Measurements from ENCODE around the gene PRSS36.

PRSS36 gene

DNA sequence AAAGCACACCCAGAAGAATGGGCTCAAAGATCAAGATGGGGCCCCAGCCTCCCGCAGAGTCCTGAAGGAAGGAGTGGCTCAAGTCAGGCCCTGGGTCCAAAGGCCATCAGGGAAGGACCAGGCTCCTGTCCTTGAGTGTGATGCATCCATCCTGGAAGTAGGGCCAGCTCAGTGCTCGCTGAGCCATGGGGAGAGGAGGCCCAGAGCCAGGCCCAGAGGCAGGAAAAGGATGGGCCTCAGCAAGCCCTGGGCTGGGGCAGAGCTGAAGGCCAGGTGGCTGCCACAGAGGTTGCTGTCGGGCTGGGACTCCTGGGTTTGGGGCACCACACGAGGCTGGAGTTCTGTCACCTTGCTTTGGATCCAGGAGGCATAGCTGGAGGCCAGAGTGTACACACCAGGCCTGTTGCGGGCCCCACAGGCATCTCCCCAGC, 18.0 kb downstream of the PRSS36 start:
- Histone ChIP-seq H3K4me3 (ENCODE audit: low read depth in 1 of 2, low read length in 1 of 2) (no peak overlapping the region), H3K36me3 (peaks cover 9% of the 10 kb centered on the region), H3K27me3 (no peaks in the 10 kb centered on the region), H3K9me3 (no peaks in the 10 kb centered on the region), H3K4me1 (ENCODE audit: control insufficient read depth in 1 of 2, insufficient read depth in 1 of 2, low read depth in 1 of 2, low read length in 1 of 2) (peaks cover 69 to 72% of the 10 kb centered on the region in 2 experiments), H3K27ac (peak overlapping the region; percentile 98)
- TF ChIP-seq, protein P1, sequence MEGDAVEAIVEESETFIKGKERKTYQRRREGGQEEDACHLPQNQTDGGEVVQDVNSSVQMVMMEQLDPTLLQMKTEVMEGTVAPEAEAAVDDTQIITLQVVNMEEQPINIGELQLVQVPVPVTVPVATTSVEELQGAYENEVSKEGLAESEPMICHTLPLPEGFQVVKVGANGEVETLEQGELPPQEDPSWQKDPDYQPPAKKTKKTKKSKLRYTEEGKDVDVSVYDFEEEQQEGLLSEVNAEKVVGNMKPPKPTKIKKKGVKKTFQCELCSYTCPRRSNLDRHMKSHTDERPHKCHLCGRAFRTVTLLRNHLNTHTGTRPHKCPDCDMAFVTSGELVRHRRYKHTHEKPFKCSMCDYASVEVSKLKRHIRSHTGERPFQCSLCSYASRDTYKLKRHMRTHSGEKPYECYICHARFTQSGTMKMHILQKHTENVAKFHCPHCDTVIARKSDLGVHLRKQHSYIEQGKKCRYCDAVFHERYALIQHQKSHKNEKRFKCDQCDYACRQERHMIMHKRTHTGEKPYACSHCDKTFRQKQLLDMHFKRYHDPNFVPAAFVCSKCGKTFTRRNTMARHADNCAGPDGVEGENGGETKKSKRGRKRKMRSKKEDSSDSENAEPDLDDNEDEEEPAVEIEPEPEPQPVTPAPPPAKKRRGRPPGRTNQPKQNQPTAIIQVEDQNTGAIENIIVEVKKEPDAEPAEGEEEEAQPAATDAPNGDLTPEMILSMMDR (IDR thresholded peaks at IDR 0.05): no peak

DNA sequence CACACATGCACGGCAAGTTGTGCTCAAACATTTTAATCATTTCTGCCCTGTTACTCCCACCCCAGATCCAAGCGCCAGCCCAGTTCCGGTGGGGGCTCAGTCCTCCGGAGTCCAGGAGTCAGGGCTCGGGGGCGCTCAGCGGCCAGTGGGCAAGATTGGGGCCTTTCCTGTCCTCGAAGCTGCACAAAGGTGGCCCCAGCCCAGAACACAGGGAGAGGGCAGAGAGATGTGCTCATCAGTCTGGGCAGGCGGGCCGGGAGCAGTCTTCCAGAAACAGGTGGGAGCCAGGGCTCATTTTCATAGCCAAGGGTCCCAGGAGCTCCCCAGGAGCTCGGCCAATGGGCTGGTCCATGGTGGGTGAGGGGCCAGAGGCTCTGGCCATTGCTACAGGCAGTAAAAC, 18.4 kb downstream of the PRSS36 start:
- Histone ChIP-seq H3K27ac (peak overlapping the region; percentile 98), H3K4me1 (ENCODE audit: control insufficient read depth in 1 of 2, insufficient read depth in 1 of 2, low read depth in 1 of 2, low read length in 1 of 2) (peaks cover 73 to 76% of the 10 kb centered on the region in 2 experiments), H3K4me3 (ENCODE audit: low read depth in 1 of 2, low read length in 1 of 2) (no peak overlapping the region), H3K27me3 (no peaks in the 10 kb centered on the region), H3K9me3 (no peaks in the 10 kb centered on the region), H3K36me3 (peaks cover 11% of the 10 kb centered on the region)
- TF ChIP-seq, protein P1 (IDR thresholded peaks at IDR 0.05): no peak

DNA sequence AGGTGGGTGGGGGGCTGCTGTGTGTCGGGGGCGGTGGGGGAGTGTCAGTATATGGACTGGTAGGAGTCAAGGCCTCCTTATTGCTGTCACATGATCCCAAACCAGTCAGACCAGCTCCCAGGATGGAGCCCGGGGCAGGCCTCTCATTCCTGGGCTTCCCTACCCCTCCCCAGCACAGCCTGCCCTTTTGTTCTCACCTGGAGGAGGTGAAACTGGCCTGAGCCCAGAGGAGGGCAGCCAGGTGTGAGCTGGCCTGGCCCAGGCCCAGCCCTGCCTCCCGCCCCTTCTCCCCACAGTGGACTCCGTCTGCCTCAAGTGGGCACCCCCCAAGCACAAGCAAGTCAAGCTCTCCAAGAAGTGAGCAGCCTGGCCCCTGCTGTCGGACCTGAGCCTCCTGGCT, 19.0 kb downstream of the PRSS36 start:
- H3K4me1 ChIP-seq (ENCODE audit: control insufficient read depth in 1 of 2, insufficient read depth in 1 of 2, low read depth in 1 of 2, low read length in 1 of 2): peaks cover 78 to 81% of the 10 kb centered on the region in 2 experiments
- peak overlapping the region; percentile 98 for H3K27ac ChIP-seq
- H3K9me3 ChIP-seq: no peaks in the 10 kb centered on the region
- peak overlapping the region; percentile 57 to 62 for H3K4me3 ChIP-seq (ENCODE audit: low read depth in 1 of 2, low read length in 1 of 2)
- no peaks in the 10 kb centered on the region for H3K27me3 ChIP-seq
- TF ChIP-seq, protein P1 (IDR thresholded peaks at IDR 0.05): no peak
- peaks cover 11% of the 10 kb centered on the region for H3K36me3 ChIP-seq

DNA sequence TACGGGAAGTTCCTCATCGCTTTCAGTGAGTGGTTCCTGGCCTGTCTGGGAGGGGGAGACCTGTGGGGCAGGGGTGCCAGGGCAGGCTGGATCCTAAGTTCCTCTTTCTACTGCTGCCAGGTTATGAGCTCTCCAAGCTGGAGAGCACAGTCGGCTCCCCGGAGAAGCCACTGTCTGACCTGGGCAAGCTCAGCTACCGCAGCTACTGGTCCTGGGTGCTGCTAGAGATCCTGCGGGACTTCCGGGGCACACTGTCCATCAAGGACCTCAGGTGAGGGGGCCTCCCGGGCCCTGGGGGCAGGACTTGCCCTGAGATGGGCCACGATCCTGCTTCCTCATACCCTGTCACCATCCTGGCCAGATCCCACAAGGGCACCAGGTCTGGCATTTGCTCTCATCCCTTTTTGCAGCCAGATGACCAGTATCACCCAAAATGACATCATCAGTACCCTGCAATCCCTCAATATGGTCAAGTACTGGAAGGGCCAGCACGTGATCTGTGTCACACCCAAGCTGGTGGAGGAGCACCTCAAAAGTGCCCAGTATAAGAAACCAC, 19.5 kb downstream of the PRSS36 start:
- no peaks in the 10 kb centered on the region for H3K9me3 ChIP-seq
- peaks cover 11% of the 10 kb centered on the region for H3K36me3 ChIP-seq
- peaks cover 78 to 83% of the 10 kb centered on the region in 2 experiments for H3K4me1 ChIP-seq (ENCODE audit: control insufficient read depth in 1 of 2, insufficient read depth in 1 of 2, low read depth in 1 of 2, low read length in 1 of 2)
- H3K27ac ChIP-seq: peak overlapping the region; percentile 98
- TF ChIP-seq, protein P1 (IDR thresholded peaks at IDR 0.05): no peak
- no peaks in the 10 kb centered on the region for H3K27me3 ChIP-seq
- H3K4me3 ChIP-seq (ENCODE audit: low read depth in 1 of 2, low read length in 1 of 2): peak overlapping the region; percentile 57 to 62

DNA sequence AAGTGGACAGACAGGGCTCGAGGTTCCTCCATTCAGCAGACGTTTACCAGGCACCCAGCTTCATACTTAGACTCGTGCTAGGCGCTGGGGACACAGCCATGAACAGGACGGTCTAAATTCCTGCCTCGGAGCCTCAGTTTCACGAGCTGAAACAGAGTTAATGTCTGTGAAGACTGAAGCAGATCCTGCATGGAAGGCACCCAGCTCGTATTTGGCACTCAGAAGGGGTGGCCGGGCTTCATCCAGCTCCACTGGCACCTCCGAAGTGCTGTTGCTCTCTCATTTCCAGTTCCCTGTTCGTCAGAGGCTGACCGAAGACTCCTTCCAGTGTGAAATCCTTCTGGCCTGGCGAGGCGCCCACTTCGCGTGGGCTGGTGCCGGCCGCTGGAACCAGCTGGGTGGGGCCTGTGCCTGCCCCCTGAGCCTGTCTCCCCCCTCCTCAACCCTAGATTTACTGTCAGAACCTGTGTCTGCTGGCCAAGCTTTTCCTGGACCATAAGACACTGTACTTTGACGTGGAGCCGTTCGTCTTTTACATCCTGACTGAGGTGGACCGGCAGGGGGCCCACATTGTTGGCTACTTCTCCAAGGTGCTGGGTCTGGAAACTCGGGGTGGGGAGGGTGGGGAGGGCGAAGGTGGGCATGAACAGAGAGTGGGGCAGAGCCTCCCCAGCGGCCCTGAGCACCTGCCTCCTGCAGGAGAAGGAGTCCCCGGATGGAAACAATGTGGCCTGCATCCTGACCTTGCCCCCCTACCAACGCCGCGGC, 20.1 kb downstream of the PRSS36 start:
- Histone ChIP-seq H3K27ac (peak overlapping the region; percentile 98), H3K36me3 (peaks cover 11% of the 10 kb centered on the region), H3K4me3 (ENCODE audit: low read depth in 1 of 2, low read length in 1 of 2) (peak overlapping the region; percentile 57 to 62), H3K27me3 (no peaks in the 10 kb centered on the region), H3K4me1 (ENCODE audit: control insufficient read depth in 1 of 2, insufficient read depth in 1 of 2, low read depth in 1 of 2, low read length in 1 of 2) (peaks cover 71 to 76% of the 10 kb centered on the region in 2 experiments), H3K9me3 (no peaks in the 10 kb centered on the region)
- TF ChIP-seq, protein P1 (IDR thresholded peaks at IDR 0.05): peak; percentile 39
